B cell (primary cell): ENCODE results near the gene CFL1. TPM values are rescaled to one million over a fixed set of nuclear protein-coding genes. Genes with fewer than 3 reads are reported as not detected.

ENCODE experiments used
- ATAC-seq: fragments of 200-7000 bp; cut with Tn5 transposase; one replicate; pipeline ENCODE4 v1.10.0; 2021; ENCODE audit warnings: low read depth, mild to moderate bottlenecking, moderate number of reproducible peaks, moderate library complexity
- CTCF ChIA-PET: fragments of 350-600 bp; sonication (Branson Sonifier 250); formaldehyde crosslinking; loops from one replicate; lab custom pipeline; 2021; ENCODE audit warnings: antibody characterized with exemption, inconsistent platforms; lab: Charles Lee
- POLR2A ChIA-PET: fragments of 350-600 bp; sonication (Branson Sonifier 250); formaldehyde crosslinking; loops from one replicate; lab custom pipeline; 2021; ENCODE audit warnings: antibody characterized with exemption; lab: Charles Lee
- DNase-seq: peaks from one replicate; pipeline ENCODE4 v3.0.0; 2013
- H2AFZ ChIP-seq: 2 replicates; pipeline ENCODE4 v1.6.1; 2012; ENCODE audit warnings: mild to moderate bottlenecking, low read depth, low read length; ENCODE audit not compliant: insufficient read depth, poor library complexity, severe bottlenecking
- H3K27ac ChIP-seq, 2 donors: 1 replicate in 1 of 2; 2 replicates in 1 of 2; pipeline ENCODE4 v1.5.1; 2012 to 2013; ENCODE audit warnings: low read length in 2 of 2, mild to moderate bottlenecking in 2 of 2, moderate library complexity in 1 of 2
- H3K27me3 ChIP-seq, 4 experiments: fragments of 200-600 bp in 1 of 4; sonication (generic) in 1 of 4; replicated peaks in 1 of 4; 1 replicate in 2 of 4; 2 replicates in 2 of 4; pipeline versions ENCODE4 v1.6.1 to v1.7.0; 2013 to 2016; ENCODE audit warnings: low read length in 3 of 4, mild to moderate bottlenecking in 2 of 4, mixed read lengths in 1 of 4, moderate library complexity in 1 of 4; ENCODE audit not compliant: insufficient read depth in 4 of 4, control insufficient read depth in 3 of 4; ENCODE audit errors: control extremely low read depth in 1 of 4
- H3K36me3 ChIP-seq, 2 experiments: replicated peaks in 1 of 2; 1 replicate in 1 of 2; 2 replicates in 1 of 2; pipeline versions ENCODE4 v1.6.1 to v1.7.1; 2013; ENCODE audit warnings: low read length in 1 of 2; ENCODE audit not compliant: insufficient read depth in 2 of 2, control insufficient read depth in 1 of 2; ENCODE audit errors: control extremely low read depth in 1 of 2, extremely low read depth in 1 of 2
- H3K4me1 ChIP-seq, 2 donors: fragments of 200-600 bp in 1 of 2; sonication (generic) in 1 of 2; 1 replicate in 1 of 2; 2 replicates in 1 of 2; pipeline versions ENCODE4 v1.5.1 to v1.6.1; 2013 to 2017; ENCODE audit warnings: low read length in 2 of 2; ENCODE audit not compliant: control insufficient read depth in 2 of 2, insufficient read depth in 2 of 2
- H3K4me2 ChIP-seq: replicated peaks from 2 replicates; pipeline ENCODE3; 2012; ENCODE audit warnings: mild to moderate bottlenecking, low read depth, low read length; ENCODE audit not compliant: poor library complexity, severe bottlenecking
- H3K4me3 ChIP-seq, 5 experiments: fragments of 200-600 bp in 1 of 5; sonication (generic) in 1 of 5; 1 replicate in 3 of 5; 2 replicates in 2 of 5; pipeline versions ENCODE4 v1.5.1 to v1.7.0; 2011 to 2016; ENCODE audit warnings: low read length in 4 of 5, mild to moderate bottlenecking in 4 of 5, low read depth in 2 of 5, control low read depth in 1 of 5, moderate library complexity in 1 of 5; ENCODE audit not compliant: insufficient read depth in 1 of 5; ENCODE audit errors: control extremely low read depth in 1 of 5, extremely low read depth in 1 of 5
- H3K79me2 ChIP-seq: fragments of 200-600 bp; sonication (generic); one replicate; pipeline ENCODE4 v1.6.0; 2016; ENCODE audit warnings: low read length; ENCODE audit not compliant: control insufficient read depth, insufficient read depth
- H3K9ac ChIP-seq: fragments of 200-600 bp; sonication (generic); 2 replicates; pipeline ENCODE4 v1.6.1; 2017; ENCODE audit warnings: mild to moderate bottlenecking, low read length, moderate library complexity
- H3K9me3 ChIP-seq, 3 donors: one replicate each; pipeline versions ENCODE4 v1.6.1 to v1.7.1; 2013; ENCODE audit warnings: low read length in 2 of 3; ENCODE audit not compliant: control insufficient read depth in 2 of 3, insufficient read depth in 1 of 3; ENCODE audit errors: control extremely low read depth in 1 of 3
- H4K20me1 ChIP-seq: 2 replicates; pipeline ENCODE4 v1.6.0; 2012; ENCODE audit warnings: mild to moderate bottlenecking, low read length; ENCODE audit not compliant: insufficient read depth, control insufficient read depth, poor library complexity, severe bottlenecking
- H3K27ac Mint-ChIP-seq: one replicate; pipeline ENCODE4 v1.8.0; 2021; ENCODE audit warnings: mixed read lengths
- H3K27me3 Mint-ChIP-seq: one replicate; pipeline ENCODE4 v1.8.0; 2021; ENCODE audit warnings: mixed read lengths
- H3K4me1 Mint-ChIP-seq: one replicate; pipeline ENCODE4 v1.8.0; 2021; ENCODE audit warnings: mixed read lengths
- H3K4me3 Mint-ChIP-seq: one replicate; pipeline ENCODE4 v1.8.0; 2021; ENCODE audit warnings: mixed read lengths
- H3K9me3 Mint-ChIP-seq: one replicate; pipeline ENCODE4 v1.8.0; 2022; ENCODE audit warnings: mixed read lengths; ENCODE audit not compliant: insufficient read depth
- EZH2 ChIP-seq: IDR thresholded peaks from 2 replicates; pipeline ENCODE4 v1.6.1; 2012; ENCODE audit warnings: borderline replicate concordance, low read depth, mild to moderate bottlenecking, moderate library complexity, low read length; ENCODE audit not compliant: insufficient read depth, poor library complexity, severe bottlenecking
- WGBS: methylation state at CpG from one replicate; pipeline ENCODE4 v1.1.5; 2013; ENCODE audit warnings: missing lambda C conversion rate; ENCODE audit not compliant: insufficient coverage; 5-methylcytosine and 5-hydroxymethylcytosine counted together
- intact Hi-C: fragments of 100-400 bp; cut with micrococcal nuclease; formaldehyde crosslinking; loops from one replicate; pipeline ENCODE4 v1.10.0; 2022
- polyA plus RNA-seq: library from polyadenylated mRNA; depleted of rRNA; stranded (reverse); fragments of >200 nt; gene quantifications from 2 replicates; pipeline ENCODE4 v1.2.3, GENCODE V29; 2012
- total RNA-seq, 2 donors: library from RNA; stranded (reverse); fragments of 120-200 nt in 1 of 2; gene quantifications; 1 replicate in 1 of 2; 2 replicates in 1 of 2; pipeline versions ENCODE4 v1.2.3 to v1.2.4, GENCODE V29; 2013 to 2022

The CFL1 gene
- total and polyA plus RNA-seq, 2 donors (not counting 1 experiment from before 2014, with no cell fraction given), result 455 to 990 TPM

- no peaks in the 10 kb centered on the region for H3K9me3 ChIP-seq
- peak overlapping the region; percentile 86 for H2AFZ ChIP-seq
- Mint-ChIP-seq H3K9me3 (no peaks in the 10 kb centered on the region), H3K27ac (peak overlapping the region; percentile 98), H3K4me3 (peak overlapping the region; percentile 98), H3K4me1 (peaks cover 63% of the 10 kb centered on the region), H3K27me3 (no peaks in the 10 kb centered on the region)
- peak; percentile 42 for DNase-seq
- H3K36me3 ChIP-seq, result no peaks in the 10 kb centered on the region
- intact Hi-C loops, result loop anchor here (2.0 kb wide), 2 partner anchors 37 to 179 kb away; partner anchors contain the start of gene KAT5
- peaks cover 52 to 62% of the 10 kb centered on the region in 2 donors for H3K4me1 ChIP-seq
- POLR2A ChIA-PET, result interaction anchor here (0.5 to 6.2 kb wide), 14 partner anchors 9 to 433 kb away, joined by 3 to 65 read pairs (median 6); partner anchors contain the start of genes BANF1, C11orf68, CD248 and CFL1
- H4K20me1 ChIP-seq, result peaks cover 21% of the 10 kb centered on the region
- TF ChIP-seq EZH2, result no peak
- H3K79me2 ChIP-seq, result peaks cover 24% of the 10 kb centered on the region
- H3K4me3 ChIP-seq, result peak overlapping the region; percentile 18 to 88 (median 63)
- WGBS, result under 1% methylated on average over 55 of the region's 57 CpGs
- peak overlapping the region; percentile 96 for H3K9ac ChIP-seq
- no peak for ATAC-seq
- H3K27ac ChIP-seq, result peak overlapping the region; percentile 60 to 85
- CTCF ChIA-PET, result interaction anchor here (0.6 to 15.5 kb wide), 23 partner anchors 7 to 1558 kb away, joined by 3 to 244 read pairs (median 8); partner anchors contain the start of genes C11orf68, CFL1, FOSL1 and KAT5
- H3K27me3 ChIP-seq, result no peaks in the 10 kb centered on the region
- peak overlapping the region; percentile 99 for H3K4me2 ChIP-seq
Measured at GRCh38 chr11:65891219-65892136, 33.5 kb upstream of the CFL1 start.
